Mucosa of descending colon (tissue), 3 donors: ENCODE results near the gene NFE2L3. TPM values are rescaled to one million over a fixed set of nuclear protein-coding genes. Genes with fewer than 3 reads are reported as not detected.
"Not testable (repeated sequence)": the region's sequence is repeated elsewhere in the genome, so short reads cannot be mapped to it uniquely, and the experiment has no call there.

Source experiments
- ATAC-seq: fragments of 200-7000 bp; cut with Tn5 transposase; one replicate; pipeline ENCODE4 v1.9.1; 2020; ENCODE audit warnings: mild to moderate bottlenecking, moderate library complexity
- DNase-seq, 3 donors: peaks; one replicate each; pipeline ENCODE4 v3.0.0-alpha.2; 2020
- H3K36me3 ChIP-seq: fragments of 200-600 bp; one replicate; pipeline ENCODE4 v1.8.0; 2021; ENCODE audit warnings: low read depth, mild to moderate bottlenecking
- H3K4me1 ChIP-seq: fragments of 200-600 bp; one replicate; pipeline ENCODE4 v1.8.0; 2021; ENCODE audit warnings: low read depth, mild to moderate bottlenecking
- H3K4me3 ChIP-seq: fragments of 200-600 bp; one replicate; pipeline ENCODE4 v1.8.0; 2021; ENCODE audit warnings: mild to moderate bottlenecking
- H3K9me3 ChIP-seq: fragments of 200-600 bp; one replicate; pipeline ENCODE4 v1.8.0; 2021; ENCODE audit warnings: mild to moderate bottlenecking
- CTCF ChIP-seq: fragments of 200-600 bp; IDR thresholded peaks from one replicate; pipeline ENCODE4 v1.8.0; 2022; ENCODE audit warnings: antibody characterized with exemption, mild to moderate bottlenecking
- intact Hi-C, 2 donors: fragments of 100-400 bp; cut with DNase I in 1 of 2; cut with micrococcal nuclease in 1 of 2; formaldehyde crosslinking; loops; one replicate each; pipeline versions ENCODE4 v1.11.0 to v1.11.1; 2022; cut with DNase I, micrococcal nuclease
- total RNA-seq, 3 donors: library from RNA; stranded (reverse); fragmentation: NEBNext Ultra II Directional in 2 of 3; extraction: Animal tissue kit (Norgen Biotek cat#: 25700) in 2 of 3; gene quantifications; one replicate each; pipeline versions ENCODE4 v1.2.1 to v1.2.4, GENCODE V29; 2021 to 2023
- donor health status: DM: no; HTN: no; CAD: no; lungs with moderate emphysema.
- donor health status: DM: no; HTN: no; CAD: no.
- donor health status: DM: no; HTN: yes; CAD: no.

The NFE2L3 gene
- total RNA-seq, 3 donors from 2014 or later, result 7.3 to 12.2 (median 8.4) TPM

GRCh38 chr7:26149391-26149977, 2.5 kb upstream of the NFE2L3 start:
- intact Hi-C loops, result no loop called here
- Histone ChIP-seq H3K9me3 (no peaks in the 10 kb centered on the region), H3K36me3 (no peaks in the 10 kb centered on the region), H3K4me3 (no peak overlapping the region), H3K4me1 (peaks cover 14% of the 10 kb centered on the region)
- no peak for ATAC-seq
- TF ChIP-seq CTCF, result no peak
- DNase-seq, result no peak

- H3K4me1 ChIP-seq, result peaks cover 17% of the 10 kb centered on the region
- H3K9me3 ChIP-seq, result no peaks in the 10 kb centered on the region
- DNase-seq, result no peak
- no peak for ATAC-seq
- intact Hi-C loops, result no loop called here
- H3K36me3 ChIP-seq, result no peaks in the 10 kb centered on the region
- TF ChIP-seq CTCF, result no peak
- H3K4me3 ChIP-seq, result no peak overlapping the region
These were observed 902 bp upstream of the NFE2L3 start for GRCh38 chr7:26151096-26151495.

GRCh38 chr7:26151650-26151952, 397 bp upstream of the NFE2L3 start:
- ATAC-seq (no peak), DNase-seq (no peak)
- no peak for TF ChIP-seq CTCF
- intact Hi-C loops, result no loop called here
- no peaks in the 10 kb centered on the region for H3K36me3 ChIP-seq
- H3K4me3 ChIP-seq, result peak overlapping the region; percentile 36
- H3K9me3 ChIP-seq, result no peaks in the 10 kb centered on the region
- peaks cover 22% of the 10 kb centered on the region for H3K4me1 ChIP-seq

- intact Hi-C loops, H3K36me3 ChIP-seq, H3K9me3 ChIP-seq: not testable (repeated sequence)
- peak overlapping the region; percentile 36 for H3K4me3 ChIP-seq
- ATAC-seq (peak; percentile 42), DNase-seq (peak in 2 of 3 donors; percentile 68 to 76)
- peaks cover 29% of the 10 kb centered on the region for H3K4me1 ChIP-seq
These were observed 813 bp downstream of the NFE2L3 start for GRCh38 chr7:26152782-26153240.

- H3K4me3 ChIP-seq, result peak overlapping the region; percentile 36
- DNase-seq, result peak in 2 of 3 donors; percentile 31 to 50
- no peaks in the 10 kb centered on the region for H3K9me3 ChIP-seq
- no peaks in the 10 kb centered on the region for H3K36me3 ChIP-seq
- intact Hi-C loops, result no loop called here
- peaks cover 34% of the 10 kb centered on the region for H3K4me1 ChIP-seq
- no peak for TF ChIP-seq CTCF
- peak; percentile 5 for ATAC-seq
These were observed 1.3 kb downstream of the NFE2L3 start for GRCh38 chr7:26153241-26153822.

GRCh38 chr7:26153823-26154783, 2.1 kb downstream of the NFE2L3 start:
- Histone ChIP-seq H3K4me3 (no peak overlapping the region), H3K36me3 (no peaks in the 10 kb centered on the region), H3K4me1 (peaks cover 42% of the 10 kb centered on the region), H3K9me3 (no peaks in the 10 kb centered on the region)
- intact Hi-C loops, result no loop called here
- no peak for TF ChIP-seq CTCF
- DNase-seq (peak; percentile 76 to 81 (median 80)), ATAC-seq (peak; percentile 48)
